LHCN-M2 (cell line): ENCODE measurements around the gene NEUROD2. TPM values are rescaled to one million over a fixed set of nuclear protein-coding genes. Genes with fewer than 3 reads are reported as not detected.
"Not testable (repeated sequence)": the region's sequence is repeated elsewhere in the genome, so short reads cannot be mapped to it uniquely, and the experiment has no call there.

Experiments used
- DNase-seq: peaks from one replicate; pipeline ENCODE4 v3.0.0-alpha.2; 2012; ENCODE audit warnings: low read depth
- total RNA-seq: library from RNA; depleted of rRNA; stranded (reverse); fragments of >200 nt; gene quantifications from 2 replicates; pipeline ENCODE4 v1.2.3, GENCODE V29; 2014

Gene NEUROD2
- total RNA-seq, 1 experiment from 2014 or later = not detected

DNA sequence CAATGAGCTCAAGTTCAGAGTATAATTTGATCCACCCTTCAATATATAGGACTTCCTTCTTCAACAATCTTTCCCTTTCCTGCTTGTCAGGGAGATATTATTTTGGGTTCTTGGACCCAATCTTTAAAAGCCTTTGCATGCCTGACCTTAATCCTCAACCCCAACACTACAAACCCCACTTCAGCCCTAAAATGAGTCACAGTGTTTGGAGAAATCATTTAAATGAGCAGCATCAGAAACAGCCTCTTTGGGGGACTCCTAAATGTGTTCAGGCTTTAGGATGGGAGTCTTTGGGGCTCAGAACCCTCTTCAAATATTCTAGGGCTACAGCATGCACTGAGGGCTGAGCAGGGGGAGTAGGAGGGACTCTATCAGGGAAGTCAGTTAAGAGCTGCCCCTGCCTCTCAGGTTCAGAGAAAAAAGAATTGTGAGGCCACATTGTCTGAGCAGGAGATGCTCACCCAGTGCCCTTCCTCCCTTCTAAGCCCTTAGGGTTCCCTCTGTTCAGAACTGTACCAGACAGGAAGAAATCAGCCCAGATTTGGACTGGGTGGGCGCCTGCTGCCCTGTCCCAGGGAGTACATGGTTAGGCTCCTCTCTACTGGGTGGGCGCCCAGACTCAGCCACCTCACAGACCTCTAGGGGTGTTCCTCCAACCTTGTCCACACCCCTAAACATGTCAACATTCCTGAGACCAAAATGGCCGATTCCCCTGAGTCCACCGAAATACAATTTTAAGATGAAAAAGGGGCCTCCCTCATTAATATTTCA, 5.0 kb downstream of the NEUROD2 start:
- no peak for DNase-seq

DNA sequence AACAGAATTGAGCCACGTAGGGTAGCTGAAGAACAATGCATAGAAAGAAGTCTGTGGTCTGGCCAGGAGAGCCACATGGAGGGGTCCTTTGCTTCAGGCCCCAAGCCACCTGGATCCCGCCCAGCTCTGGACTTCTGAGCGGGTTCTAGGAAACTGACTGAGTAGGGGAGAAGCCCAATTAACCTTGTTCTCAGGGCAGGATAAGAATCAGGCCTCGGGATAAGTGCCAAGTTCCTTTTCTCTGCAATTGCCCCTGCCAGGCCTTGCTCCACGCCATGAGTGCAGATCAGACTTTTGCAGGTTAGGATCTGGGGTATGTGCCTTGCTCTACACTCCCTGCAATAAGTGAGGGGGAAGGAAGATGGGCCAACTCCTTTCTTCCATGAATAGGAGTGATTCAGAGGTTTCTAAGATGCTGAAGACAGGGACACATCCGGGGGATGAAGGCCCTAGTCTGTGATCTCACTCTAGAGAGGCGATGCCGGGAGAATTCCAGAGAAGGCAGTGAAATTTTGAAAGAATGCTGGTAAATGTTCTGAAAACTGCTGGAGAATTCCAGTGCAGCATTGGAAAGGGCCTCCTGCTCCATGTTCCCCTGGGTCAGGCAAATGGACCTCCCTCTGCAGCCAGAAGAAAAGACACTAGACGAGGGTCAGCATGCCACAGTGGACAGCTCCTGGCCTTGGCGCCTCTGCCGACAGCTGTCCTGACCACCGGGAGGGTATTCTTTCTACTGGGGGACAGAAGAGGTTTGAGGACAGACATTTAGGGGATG, 5.8 kb downstream of the NEUROD2 start:
- no peak for DNase-seq

DNA sequence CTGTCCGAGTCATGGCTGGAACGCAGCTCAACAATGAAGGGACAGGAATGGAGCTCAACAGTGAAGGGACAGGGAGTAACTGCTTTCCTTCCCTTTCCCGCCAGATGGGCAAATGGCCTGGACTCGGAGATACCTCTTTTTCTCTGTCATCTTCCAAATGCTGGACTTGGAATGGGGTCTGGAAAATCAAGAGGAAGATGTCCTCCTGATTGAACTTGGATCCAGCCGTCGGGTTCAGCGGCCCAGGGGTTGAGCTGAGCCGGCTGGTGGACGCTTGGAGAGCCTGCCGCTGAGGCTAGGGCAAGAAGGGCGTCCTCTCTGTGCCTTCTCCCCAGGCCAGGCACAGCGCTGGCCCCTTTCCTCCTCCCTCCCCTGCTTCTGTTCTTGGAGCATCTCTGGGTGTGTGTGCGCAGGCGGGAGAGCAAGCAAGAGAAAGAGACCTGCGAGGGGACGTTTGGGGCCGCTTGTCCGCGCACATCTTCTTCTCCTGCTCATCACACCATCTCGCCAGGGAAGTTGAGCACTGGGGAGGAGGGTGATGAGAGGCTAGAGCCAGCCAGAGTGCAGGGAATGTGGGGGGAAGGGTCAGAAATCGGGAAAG, 6.6 kb downstream of the NEUROD2 start:
- no peak for DNase-seq

DNA sequence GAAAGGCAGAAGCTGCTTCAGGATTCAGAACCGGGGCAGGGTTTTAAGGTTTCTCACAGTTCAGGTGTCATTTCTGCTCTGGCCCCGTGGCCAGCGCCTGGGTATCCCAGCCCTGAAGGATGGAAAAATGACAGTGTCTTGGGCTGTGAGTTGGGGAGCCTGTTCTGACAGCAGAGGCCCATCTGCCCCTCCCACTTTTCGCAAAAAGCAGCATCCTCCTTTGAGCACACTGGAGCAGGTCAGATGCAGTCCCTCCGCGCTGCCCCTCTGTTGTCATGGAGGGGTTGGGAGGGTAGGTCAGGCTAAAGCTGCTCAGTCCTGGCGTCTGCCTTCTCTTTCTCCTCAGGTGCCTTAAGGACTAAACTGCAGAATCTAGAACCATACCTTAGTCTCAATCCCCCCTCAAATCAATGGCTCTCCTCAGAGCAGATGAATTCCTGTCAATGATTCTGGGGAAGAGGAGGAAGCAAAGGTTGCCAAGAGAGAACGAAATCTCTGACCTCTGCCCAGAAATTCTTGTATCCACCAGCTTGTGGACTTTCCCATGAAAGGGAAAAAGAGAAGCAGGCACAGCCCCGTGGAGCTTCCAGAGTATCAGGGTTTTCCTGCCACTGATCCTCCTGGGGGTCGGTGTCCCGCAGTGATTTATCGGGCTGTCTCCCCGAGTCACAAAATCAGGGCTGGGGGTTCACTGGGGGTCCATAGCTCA, 7.3 kb downstream of the NEUROD2 start:
- DNase-seq = no peak

DNA sequence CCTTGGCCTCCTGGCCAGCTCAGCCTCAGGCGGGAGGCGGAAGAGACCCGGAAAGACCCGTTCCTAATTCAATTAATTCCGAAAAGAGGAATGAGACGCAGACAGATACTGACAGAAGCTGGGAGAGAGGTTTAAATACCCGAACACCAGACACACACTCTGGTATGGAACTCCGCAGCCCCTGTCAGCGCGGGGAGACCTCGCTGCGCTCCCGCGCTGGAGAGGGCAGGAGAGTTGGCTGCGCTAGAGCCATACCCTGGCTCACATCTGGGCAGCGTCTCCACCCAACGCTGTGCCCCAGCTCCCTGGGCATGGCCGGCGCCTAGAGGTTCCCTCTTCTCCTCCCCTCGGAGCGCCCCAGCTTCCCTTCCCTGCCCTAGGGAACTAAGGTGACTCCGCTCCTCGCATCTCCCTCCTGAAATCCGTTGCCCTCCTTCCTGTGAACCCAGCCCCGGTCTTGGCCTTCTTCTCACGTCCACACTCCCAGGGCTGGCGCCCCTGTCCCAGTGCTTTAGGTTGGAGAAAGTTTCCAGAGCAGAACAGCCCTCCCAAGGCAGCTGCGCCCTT, 8.0 kb downstream of the NEUROD2 start:
- DNase-seq = no peak

DNA sequence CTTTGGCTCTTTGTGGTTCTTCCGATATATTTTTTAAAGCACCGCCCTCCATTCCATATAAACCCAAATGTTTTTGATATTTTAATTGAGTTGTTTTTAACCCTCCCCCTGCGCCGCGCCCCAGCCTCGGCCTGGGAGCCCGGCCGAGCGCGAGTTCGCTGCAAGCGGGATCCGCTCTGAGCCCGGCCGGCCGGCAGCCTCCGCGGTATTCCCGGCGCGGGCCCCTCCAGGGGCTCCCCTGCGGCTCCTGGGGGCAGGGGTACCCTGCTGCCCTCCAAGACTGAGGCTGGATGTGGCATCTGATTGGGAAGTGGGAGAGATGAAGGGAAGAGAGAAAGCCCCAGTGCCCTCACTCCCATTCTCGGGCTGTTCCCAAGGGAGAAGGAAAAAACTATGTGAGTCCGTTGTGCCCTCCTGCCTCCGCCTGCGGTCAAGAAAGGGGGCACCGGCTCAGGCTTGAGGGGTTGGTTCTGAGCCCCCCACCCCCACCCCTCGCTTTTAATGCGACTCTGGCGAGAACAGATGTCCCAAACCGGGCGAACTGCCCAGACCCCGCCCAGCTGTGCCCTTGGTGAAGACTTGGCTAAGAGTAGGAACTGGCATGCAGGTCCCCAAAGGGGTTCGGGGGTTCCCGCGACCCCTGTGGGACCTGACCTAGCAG, 8.6 kb downstream of the NEUROD2 start:
- DNase-seq = no peak

DNA sequence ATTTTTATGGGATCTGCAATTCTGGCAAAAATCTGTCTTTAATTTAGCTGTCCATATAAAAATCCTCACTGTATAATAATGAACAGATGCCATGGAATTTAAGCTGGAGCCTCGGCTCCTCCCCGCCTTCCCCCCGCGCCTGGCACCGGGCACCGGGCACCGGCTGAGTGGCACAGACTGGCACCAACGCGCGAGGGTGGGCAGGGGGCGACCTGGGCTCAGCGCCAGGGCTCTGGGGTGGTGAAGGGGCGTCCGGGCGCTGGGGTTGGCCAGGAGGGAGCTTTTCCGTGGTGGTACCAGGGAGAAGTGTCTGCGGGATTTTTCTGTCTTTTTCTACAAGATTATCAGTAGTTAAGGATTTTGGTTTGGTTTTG, 9.1 kb downstream of the NEUROD2 start:
- DNase-seq = no peak

DNA sequence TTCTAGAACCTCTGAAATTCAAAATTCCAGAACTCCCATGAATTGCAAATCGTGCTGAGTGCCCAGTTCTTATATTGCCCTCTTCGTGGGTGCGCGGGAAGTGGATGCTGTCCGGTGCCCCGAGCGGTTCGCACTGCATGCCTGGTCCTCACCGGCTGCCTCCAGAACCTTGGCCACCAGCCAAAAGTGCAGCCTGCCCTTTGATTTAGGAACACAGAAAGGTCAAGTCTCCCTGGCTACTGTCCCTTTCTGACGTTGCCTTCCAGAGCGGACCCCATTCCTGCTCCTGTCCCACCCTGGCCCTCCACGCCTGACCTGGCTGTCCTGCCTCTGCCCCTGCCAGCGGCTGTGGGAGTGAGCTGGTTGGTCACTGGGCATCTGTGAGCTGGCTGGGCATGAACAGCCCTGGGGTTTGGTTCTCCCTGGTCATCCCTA, 9.7 kb downstream of the NEUROD2 start:
- DNase-seq = no peak

DNA sequence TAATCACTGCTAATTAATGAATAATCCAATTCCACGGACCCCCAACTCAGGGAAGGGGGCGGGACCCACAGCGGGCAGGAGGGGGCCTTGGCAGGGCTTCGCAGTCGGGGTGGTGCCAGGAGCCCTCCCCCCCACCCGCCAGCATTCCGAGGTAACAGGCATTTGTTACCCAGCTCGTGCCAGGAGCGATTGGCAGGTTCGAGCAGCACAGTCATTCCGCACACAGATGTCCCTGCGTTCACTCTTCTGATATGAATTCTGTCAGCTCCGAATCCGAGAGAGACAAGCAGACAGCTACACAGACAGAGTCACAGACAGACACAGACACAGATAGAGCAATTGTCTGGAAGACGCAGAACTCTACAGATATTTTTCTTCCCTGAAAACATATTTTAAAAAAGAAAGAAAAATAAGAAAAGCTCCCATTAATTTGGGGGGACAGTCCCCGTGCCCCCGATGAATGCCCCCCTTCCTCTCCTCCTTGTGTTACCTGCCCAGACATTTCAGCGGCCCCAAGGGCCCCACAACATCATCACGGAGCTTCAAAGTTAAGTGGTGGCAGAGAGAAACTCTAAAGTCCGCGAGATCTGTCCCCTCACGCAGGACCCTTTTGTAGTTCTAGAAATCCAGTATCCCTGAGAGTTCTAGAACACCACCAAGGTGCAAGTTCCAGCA, 10.2 kb downstream of the NEUROD2 start:
- DNase-seq = no peak

DNA sequence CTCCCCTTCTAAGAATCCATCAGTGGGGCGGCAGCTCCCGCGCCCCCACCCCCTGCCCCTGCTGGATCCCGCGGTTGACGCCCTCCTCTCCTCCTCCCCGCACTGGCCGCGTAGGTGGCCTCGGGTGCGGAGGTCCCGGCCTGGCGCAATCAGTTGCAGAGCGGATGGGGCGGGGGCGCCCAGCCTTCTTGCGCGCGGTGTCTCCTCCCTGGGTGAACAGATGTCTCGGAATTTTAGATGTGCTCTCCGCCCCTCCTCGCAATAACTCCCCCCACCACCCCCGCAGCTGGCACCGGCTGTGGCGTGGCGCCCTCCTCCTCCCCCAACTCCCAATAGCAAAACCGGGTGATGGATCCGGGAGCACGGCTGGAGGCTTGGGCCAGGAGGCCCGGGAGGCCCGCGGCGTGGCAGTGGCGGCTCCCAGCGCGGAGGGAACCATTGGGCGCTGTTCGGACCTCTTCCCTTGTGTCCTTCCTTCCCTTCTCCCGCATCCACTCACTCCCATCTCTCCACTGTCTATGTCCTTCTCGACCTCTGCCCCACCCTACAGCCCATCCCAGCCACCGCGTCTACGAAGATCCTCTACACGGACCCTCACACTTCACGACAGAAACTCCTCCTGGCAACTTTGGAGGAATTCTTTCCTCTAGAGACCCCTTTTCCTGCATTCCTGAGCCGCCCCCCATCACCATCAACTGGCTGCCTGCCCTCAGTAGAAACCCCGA, 11.0 kb downstream of the NEUROD2 start:
- no peak for DNase-seq

DNA sequence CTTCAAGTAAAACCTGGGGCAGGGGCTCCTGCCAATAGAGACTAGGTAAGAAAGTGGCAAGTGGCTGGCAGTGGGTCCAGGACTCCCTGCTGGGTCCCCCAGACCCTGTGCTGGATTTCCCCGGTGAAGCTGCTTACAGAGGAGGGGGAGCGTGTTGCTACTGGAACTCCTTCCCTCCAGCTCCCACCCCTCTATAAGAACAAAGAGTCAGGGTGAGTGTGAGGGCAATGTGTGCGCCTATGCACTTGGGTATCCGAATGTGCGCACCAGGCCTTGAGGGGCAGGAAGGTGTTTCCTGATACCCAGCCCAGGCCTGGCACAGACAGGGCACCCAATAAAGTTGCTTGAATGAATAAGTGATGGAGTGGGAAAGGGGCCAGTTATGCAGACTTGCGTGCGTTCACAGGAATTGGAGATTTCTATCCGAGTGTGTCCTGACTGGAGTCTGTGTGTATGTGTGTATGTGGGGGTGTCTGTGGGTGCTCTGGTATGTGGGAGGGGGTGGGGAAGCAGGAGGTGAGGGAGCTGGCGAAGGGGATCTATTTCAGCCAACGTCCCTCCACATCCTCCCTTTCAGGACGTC, 11.7 kb downstream of the NEUROD2 start:
- no peak for DNase-seq

DNA sequence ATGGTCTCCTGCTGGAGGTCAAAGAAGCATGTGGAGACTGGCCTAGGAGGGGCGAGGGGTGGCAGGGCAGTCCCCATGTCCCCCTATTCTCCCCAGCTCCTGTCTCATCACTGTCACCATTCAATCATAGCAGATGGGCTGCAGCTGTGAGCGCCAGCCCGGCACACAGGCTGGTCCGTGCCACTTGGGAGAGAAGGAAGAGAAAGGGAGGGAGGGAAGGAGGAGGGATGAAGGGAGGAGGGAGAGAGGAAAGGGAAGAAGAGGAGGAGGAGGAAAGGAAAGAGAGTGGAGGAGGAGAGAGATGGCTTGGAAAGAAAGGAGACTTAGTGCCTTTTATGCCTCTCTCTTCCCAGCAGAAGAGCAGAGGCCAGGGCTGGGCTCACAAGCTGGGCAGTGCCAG, 12.4 kb downstream of the NEUROD2 start:
- no peak for DNase-seq

DNA sequence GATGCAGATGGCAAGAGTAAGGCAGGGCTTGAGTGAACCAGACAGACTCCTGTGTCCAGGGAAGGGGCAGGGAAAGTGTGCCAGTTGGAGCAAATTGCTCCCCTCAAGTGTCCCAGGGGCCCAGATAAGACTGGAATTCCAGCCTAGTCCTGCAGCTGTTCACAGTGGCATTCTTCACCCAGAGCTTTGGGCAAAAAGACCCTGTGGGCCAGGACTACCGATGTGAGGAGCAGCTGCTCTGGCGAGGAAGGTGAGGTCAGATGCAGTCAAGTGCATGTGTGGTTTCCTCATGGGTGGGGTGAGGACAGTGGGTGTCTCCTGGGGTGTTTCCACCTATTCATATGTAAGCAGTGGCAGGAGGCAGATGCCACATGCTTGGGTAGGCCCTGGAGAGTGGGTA, 14.3 kb downstream of the NEUROD2 start:
- DNase-seq = no peak

DNA sequence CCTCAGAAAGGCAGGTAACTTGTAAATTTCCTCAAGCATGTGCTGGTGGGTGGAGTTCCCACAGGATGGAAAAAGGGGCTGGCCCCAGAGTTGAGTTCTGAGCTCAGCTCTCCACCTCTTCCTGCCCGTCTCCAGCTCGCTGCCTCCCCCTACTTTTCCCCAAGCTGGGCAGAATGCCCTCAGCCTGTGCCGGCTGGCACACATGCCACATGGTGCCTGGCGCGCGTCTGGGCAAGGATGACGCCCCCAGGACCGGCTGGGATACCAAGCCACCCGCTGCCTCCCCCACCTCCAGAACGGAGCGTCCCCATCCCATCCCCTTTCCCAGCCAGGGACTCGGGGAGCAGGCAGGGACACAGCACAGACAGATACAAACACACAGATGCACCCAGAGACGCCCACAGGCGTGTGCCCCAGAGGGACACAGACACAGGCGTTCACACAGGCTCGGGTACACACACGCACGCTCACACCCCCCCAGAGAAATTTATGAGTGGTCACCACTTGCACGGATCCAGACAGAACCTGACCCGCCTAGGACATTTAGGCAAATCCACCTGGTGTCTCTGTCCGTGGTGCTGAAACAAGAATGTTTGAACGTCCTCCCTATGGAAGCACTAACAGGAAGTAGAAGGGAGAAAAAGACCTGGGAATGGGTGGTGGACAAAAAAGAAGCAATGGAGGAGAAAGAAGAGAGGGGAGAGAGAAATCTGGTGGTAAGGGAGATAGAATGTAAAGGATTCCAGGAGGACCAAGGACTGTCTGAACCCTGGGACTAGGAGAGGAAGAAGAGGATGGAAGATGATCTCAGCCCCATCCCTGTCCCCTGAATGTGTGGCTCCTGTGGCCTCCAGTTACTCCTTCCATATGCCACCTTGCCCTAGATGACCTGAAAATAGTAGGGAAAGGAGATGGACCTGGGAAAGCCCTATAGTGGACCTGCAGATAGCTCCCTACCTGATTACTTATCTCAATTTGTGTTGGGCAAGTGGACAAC, 15.5 kb downstream of the NEUROD2 start:
- peak; percentile 35 for DNase-seq

DNA sequence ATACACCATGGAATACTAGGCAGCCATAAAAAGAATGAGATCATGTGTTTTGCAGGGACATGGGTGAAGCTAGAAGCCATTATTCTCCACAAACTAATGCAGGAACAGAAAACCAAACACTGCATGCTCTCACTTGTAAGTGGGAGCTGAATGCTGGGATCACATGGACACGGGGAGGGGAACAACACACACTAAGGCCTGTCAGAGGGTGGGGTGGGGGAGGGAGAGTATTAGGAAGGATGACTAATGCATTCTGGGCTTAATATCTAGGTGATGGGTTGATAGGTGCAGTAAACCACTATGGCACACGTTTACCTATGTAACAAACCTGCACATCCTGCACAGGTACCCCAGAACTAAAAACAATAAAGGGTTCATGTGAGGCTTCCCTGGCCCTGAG, 17.5 kb downstream of the NEUROD2 start:
- not testable (repeated sequence) for DNase-seq

DNA sequence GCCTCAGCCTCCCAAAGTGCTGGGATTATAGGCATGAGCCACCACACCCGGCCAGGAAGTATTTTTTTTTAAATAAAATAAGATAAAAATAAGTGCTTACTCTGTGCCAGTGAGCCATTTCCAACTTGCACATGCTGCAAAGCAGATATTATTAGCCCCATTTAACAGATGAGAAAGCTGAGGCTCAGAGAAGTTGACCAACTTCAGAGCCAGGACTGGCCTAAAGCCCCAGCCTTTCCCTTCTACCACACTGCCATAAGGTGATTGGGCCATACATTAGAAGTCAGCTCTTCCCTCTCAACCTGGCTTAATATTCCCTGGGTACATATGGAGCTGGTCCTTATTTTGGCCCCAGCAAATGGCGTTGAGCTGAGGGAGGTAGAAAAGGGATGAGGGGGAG, 25.1 kb downstream of the NEUROD2 start:
- DNase-seq = no peak

DNA sequence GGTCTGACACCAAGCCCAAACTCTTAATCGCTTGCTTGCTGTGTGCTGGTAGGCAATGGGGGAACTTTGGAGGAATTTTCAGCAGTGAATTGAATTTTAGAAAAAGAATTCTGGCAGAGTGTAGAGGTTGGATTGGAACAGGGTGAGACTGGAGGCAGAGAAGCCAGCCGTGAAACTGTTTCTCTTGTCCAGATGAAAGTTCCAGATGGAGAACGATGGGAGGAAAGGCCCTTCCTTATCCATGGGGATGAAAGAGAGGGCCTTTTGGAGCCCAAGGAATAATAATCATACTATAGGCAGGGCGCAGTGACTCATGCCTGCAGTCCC, 26.0 kb downstream of the NEUROD2 start:
- no peak for DNase-seq

DNA sequence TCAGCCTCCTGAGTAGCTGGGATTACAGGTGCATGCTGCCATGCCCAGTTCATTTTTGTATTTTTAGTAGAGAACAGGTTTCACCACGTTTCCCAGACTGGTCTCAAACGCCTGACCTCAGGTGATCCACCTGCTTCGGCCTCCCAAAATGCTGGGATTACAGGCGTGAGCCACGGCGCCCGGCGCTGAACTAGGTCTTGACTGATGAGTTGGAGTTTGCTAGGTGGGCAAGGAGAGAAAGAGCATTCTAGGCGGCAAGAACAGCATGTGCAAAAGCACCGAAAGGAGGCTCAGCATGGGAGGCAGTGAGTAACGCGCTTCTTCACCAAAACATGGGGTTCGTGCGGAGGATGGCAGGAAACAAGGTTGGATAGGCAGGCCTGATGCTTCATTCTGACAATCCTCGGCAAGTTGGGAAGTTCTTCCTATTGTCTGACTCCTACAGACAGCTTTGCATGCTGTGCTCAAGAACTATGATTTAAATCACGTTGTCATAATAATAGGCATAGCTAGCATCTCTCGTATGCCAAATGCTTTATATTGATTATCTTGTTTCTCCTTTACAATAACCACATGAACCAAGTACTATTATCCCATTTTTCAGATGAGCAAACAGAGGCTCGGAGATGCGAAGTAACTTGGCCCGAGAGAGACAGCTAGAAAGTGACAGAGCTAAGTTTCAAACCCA, 26.5 kb downstream of the NEUROD2 start:
- DNase-seq = no peak
